ENCODE data around the gene U2AF2. TPM values are rescaled to one million over a fixed set of nuclear protein-coding genes. Genes with fewer than 3 reads are reported as not detected.

The U2AF2 gene
- total and polyA plus RNA-seq, 2 of the 8 experiments (the other 6 are each of a cell fraction or from before 2014, with no cell fraction given): 162 to 252 TPM

GRCh38 chr19:55680339-55681130 lies 25.7 kb downstream of the U2AF2 start:
- Histone ChIP-seq H3K14ac (ENCODE audit: insufficient read length) (no peak overlapping the region), H4K91ac (replicated peaks; ENCODE audit: insufficient read length, low read length) (no peak overlapping the region), H3K27ac (ENCODE audit: low read depth, low read length) (no peak overlapping the region), H2BK20ac (ENCODE audit: low read length) (no peak overlapping the region), H3K4me1 (replicated peaks in 1 of 4; ENCODE audit: control insufficient read depth in 3 of 4, insufficient read depth in 4 of 4, low read length in 3 of 4) (peaks cover 0 to 2% (median 0%) of the 10 kb centered on the region in 4 experiments; a peak in 2 of 7 replicates), H4K8ac (ENCODE audit: extremely low read depth, insufficient read depth, low read length) (no peak overlapping the region), H3K79me2 (ENCODE audit: control insufficient read depth in 1 of 2, insufficient read depth in 2 of 2, low read length in 2 of 2) (peaks cover 19 to 71% of the 10 kb centered on the region in 2 experiments), H4K20me1 (replicated peaks in 1 of 2; ENCODE audit: control insufficient read depth in 1 of 2, insufficient read depth in 2 of 2, low read length in 2 of 2) (peaks cover 10 to 35% of the 10 kb centered on the region in 2 experiments), H3K4me3 (ENCODE audit: extremely low read depth in 1 of 4, insufficient read depth in 2 of 4, low read depth in 3 of 4, low read length in 4 of 4) (no peak overlapping the region), H2BK15ac (ENCODE audit: low read length) (no peak overlapping the region), H3K4ac (replicated peaks; ENCODE audit: insufficient read length, low read depth, low read length) (no peak overlapping the region), H3K4me2 (ENCODE audit: insufficient read depth in 1 of 2, low read depth in 2 of 2, low read length in 2 of 2) (no peak overlapping the region), H2AFZ (ENCODE audit: low read length) (no peak overlapping the region), H3K27me3 (replicated peaks in 1 of 4; ENCODE audit: control insufficient read depth in 3 of 4, extremely low read depth in 1 of 4, insufficient read depth in 3 of 4, low read length in 3 of 4) (no peaks in the 10 kb centered on the region), H4K5ac (ENCODE audit: insufficient read length, low read depth, low read length) (no peak overlapping the region), H3K23ac (ENCODE audit: insufficient read length) (no peak overlapping the region), H3K9ac (replicated peaks in 1 of 4; ENCODE audit: extremely low read depth in 1 of 4, low read depth in 3 of 4, low read length in 3 of 4) (no peak overlapping the region), H3K36me3 (ENCODE audit: control insufficient read depth in 2 of 4, insufficient read depth in 4 of 4, low read length in 3 of 4) (peaks cover 7 to 32% (median 23%) of the 10 kb centered on the region in 4 experiments; a peak in 7 of 8 replicates), H3K56ac (replicated peaks; ENCODE audit: insufficient read length, low read depth, low read length) (no peak overlapping the region), H2AK5ac (ENCODE audit: low read depth, low read length) (no peak overlapping the region), H3K23me2 (ENCODE audit: low read depth, low read length) (peaks cover 4% of the 10 kb centered on the region; the same call in 1 of the 2 replicates), H2BK5ac (ENCODE audit: low read depth, low read length) (no peak overlapping the region; the same call in 1 of the 2 replicates), H3K9me3 (ENCODE audit: insufficient read depth in 2 of 2, low read depth in 1 of 2, low read length in 1 of 2) (no peaks in the 10 kb centered on the region), H2BK120ac (replicated peaks; ENCODE audit: low read depth, low read length) (no peak overlapping the region), H2BK12ac (ENCODE audit: low read depth, low read length) (no peak overlapping the region), H3K18ac (ENCODE audit: extremely low read depth, low read length) (no peak overlapping the region), H3K79me1 (ENCODE audit: low read depth, low read length) (peaks cover 22% of the 10 kb centered on the region)
- WGBS, 2 experiments (ENCODE audit: extremely low coverage in 1 of 2, insufficient coverage in 1 of 2, insufficient read length in 1 of 2, insufficient replicate concordance in 2 of 2, low coverage in 1 of 2, low lambda C conversion rate in 2 of 2, missing lambda C conversion rate in 1 of 2): 88% methylated on average over 20 of the region's 20 CpGs; no CpG with 5 or more reads in 1 of the 2 experiments
- no peak for DNase-seq (ENCODE audit: low read depth in 1 of 2, low spot score in 2 of 2)
- ChIA-PET CTCF (ENCODE audit: partially characterized antibody) (interaction anchor here (1.2 to 1.4 kb wide), 2 partner anchors 23 to 26 kb away, joined by 3 to 5 read pairs; no protein-coding TSS in a partner anchor), POLR2A (ENCODE audit: partially characterized antibody) (interaction anchor here (0.8 to 1.0 kb wide), 3 partner anchors 9 to 18 kb away, joined by 3 read pairs; no protein-coding TSS in a partner anchor)
- no peak for FAIRE-seq
- no peak for TF ChIP-seq NRF1 (IDR thresholded peaks at IDR 0.05; ENCODE audit: low read depth, low read length)
- TF ChIP-seq SIX5 (IDR thresholded peaks at IDR 0.05; ENCODE audit: low read depth, low read length): no peak
- no peak for TF ChIP-seq ASH2L (IDR thresholded peaks at IDR 0.05; ENCODE audit: low read length)
- TF ChIP-seq PHF8 (conservative IDR thresholded peaks at IDR 0.05; ENCODE audit: low read depth, low read length): no peak
- no peak for TF ChIP-seq CREB1 (IDR thresholded peaks at IDR 0.05)
- no peak for TF ChIP-seq RBBP5 (IDR thresholded peaks at IDR 0.05; ENCODE audit: borderline replicate concordance, low read depth, low read length)
- TF ChIP-seq SUZ12 (IDR thresholded peaks at IDR 0.05; ENCODE audit: low read length): no peak
- no peak for TF ChIP-seq TAF7 (optimal IDR thresholded peaks at IDR 0.05; ENCODE audit: borderline replicate concordance, low read depth, low read length)
- no peak for TF ChIP-seq TAF1 (IDR thresholded peaks at IDR 0.05; ENCODE audit: low read depth, low read length)
- TF ChIP-seq CEBPB (IDR thresholded peaks at IDR 0.05; ENCODE audit: low read depth, low read length): no peak

Measured in H1 (cell line).